GM12878 (cell line): ENCODE results near the gene HOXB1.

Experiments used
- BCL3 ChIP-seq: IDR thresholded peaks from 2 replicates; pipeline ENCODE4 v1.6.1; 2011; ENCODE audit warnings: borderline replicate concordance, low read depth, mild to moderate bottlenecking, moderate library complexity, low read length; ENCODE audit not compliant: insufficient read depth, poor library complexity, severe bottlenecking
- BHLHE40 ChIP-seq, 2 experiments: fragments of 450-650 bp in 1 of 2; IDR thresholded peaks; 2 replicates each; pipeline ENCODE4 v1.6.1; 2011 to 2017; ENCODE audit warnings: low read depth in 2 of 2, borderline replicate concordance in 1 of 2, improper control_type of control experiment in 1 of 2, low read length in 1 of 2, mild to moderate bottlenecking in 1 of 2
- CREB1 ChIP-seq: IDR thresholded peaks from 2 replicates; pipeline ENCODE4 v1.6.1; 2012; ENCODE audit warnings: low read depth, mild to moderate bottlenecking, inconsistent platforms
- EZH2 ChIP-seq: IDR thresholded peaks from 2 replicates; pipeline ENCODE4 v1.6.1; 2012; ENCODE audit warnings: low read depth, mild to moderate bottlenecking, control low read depth, inconsistent platforms, low read length, borderline replicate concordance; ENCODE audit not compliant: control insufficient read depth
- TCF7 ChIP-seq: IDR thresholded peaks from 2 replicates; pipeline ENCODE4 v1.6.1; 2014; ENCODE audit warnings: antibody characterized with exemption, borderline replicate concordance
- ZBTB33 ChIP-seq: fragments of 450-650 bp; IDR thresholded peaks from 2 replicates; pipeline ENCODE4 v1.6.1; 2017; ENCODE audit warnings: mild to moderate bottlenecking

GRCh38 chr17:48498164-48498850 lies 32.5 kb downstream of the HOXB1 start:
- TF ChIP-seq BHLHE40 (IDR thresholded peaks at IDR 0.05; ENCODE audit: borderline replicate concordance in 1 of 2, low read depth in 2 of 2, low read length in 1 of 2) (no peak), CREB1 (no peak), EZH2 (no peak), TCF7 (no peak), BCL3 (no peak), ZBTB33 (no peak)
